ENCODE measurements around the gene ERO1A.
A peak's percentile ranks its signal among the peaks of the same experiment; 100 is the strongest.
"Not testable (repeated sequence)": the region's sequence is repeated elsewhere in the genome, so short reads cannot be mapped to it uniquely, and the experiment has no call there.

Gene ERO1A

DNA sequence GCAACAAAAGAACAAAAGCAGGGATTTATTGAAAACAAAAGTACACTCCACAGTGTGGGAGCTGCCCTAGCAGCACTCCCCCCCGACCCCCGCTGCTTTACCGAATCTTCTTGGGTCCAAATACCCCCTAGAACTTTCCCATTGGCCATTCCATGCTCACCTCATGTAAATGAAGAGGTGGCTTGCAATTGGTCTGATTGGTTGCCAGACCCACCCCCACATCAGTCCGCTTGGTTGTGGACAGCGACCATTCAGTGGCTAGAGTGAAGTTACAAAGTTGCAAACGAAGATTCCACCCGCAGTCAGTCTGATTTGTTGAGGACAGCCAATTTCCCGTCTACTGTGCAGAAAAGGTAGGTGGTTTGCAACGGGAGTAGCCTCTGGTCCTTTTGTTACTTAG lies 38.5 kb upstream of the ERO1A start:
- Histone ChIP-seq H3K36me3 (ENCODE audit: control insufficient read depth, insufficient read depth, low read length) (no peaks in the 10 kb centered on the region), H3K27ac (no peak overlapping the region), H3K9me3 (ENCODE audit: control insufficient read depth, low read length) (no peaks in the 10 kb centered on the region), H3K79me2 (peaks cover 7% of the 10 kb centered on the region), H3K4me2 (ENCODE audit: low read length) (no peak overlapping the region), H2AFZ (no peak overlapping the region), H3K4me3 (ENCODE audit: low read depth, low read length) (no peak overlapping the region), H3K4me1 (no peaks in the 10 kb centered on the region), H3K27me3 (ENCODE audit: control insufficient read depth, insufficient read depth, low read length) (no peaks in the 10 kb centered on the region), H3K9ac (no peak overlapping the region)
- TF ChIP-seq, protein P1, sequence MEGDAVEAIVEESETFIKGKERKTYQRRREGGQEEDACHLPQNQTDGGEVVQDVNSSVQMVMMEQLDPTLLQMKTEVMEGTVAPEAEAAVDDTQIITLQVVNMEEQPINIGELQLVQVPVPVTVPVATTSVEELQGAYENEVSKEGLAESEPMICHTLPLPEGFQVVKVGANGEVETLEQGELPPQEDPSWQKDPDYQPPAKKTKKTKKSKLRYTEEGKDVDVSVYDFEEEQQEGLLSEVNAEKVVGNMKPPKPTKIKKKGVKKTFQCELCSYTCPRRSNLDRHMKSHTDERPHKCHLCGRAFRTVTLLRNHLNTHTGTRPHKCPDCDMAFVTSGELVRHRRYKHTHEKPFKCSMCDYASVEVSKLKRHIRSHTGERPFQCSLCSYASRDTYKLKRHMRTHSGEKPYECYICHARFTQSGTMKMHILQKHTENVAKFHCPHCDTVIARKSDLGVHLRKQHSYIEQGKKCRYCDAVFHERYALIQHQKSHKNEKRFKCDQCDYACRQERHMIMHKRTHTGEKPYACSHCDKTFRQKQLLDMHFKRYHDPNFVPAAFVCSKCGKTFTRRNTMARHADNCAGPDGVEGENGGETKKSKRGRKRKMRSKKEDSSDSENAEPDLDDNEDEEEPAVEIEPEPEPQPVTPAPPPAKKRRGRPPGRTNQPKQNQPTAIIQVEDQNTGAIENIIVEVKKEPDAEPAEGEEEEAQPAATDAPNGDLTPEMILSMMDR (IDR thresholded peaks at IDR 0.05): no peak

DNA sequence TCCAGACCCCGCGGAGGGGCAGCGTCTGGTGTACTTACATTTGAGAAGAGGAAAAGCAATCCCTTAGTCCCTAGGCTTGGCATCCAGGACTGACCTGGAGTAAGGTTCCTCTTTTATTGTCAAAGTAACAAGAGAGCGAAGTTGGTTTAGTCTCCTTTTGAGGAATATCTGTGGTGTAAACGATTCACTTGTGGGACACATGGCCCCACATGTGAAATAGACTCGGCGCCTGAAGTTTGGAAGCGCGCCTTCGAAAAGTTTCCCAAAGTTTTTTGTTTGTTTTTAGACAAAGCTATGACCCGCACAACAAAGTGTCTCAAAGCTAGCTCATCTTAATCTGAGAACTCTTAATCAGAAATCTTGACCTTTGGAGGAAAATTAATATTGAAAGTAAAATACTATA lies 35.4 kb upstream of the ERO1A start:
- Histone ChIP-seq H3K4me2 (ENCODE audit: low read length) (peak overlapping the region; percentile 68), H3K9me3 (ENCODE audit: control insufficient read depth, low read length) (no peaks in the 10 kb centered on the region), H3K79me2 (peaks cover 7% of the 10 kb centered on the region), H3K4me3 (ENCODE audit: low read depth, low read length) (peak overlapping the region; percentile 82), H3K4me1 (no peaks in the 10 kb centered on the region), H3K27ac (no peak overlapping the region), H2AFZ (peak overlapping the region; percentile 81), H3K36me3 (ENCODE audit: control insufficient read depth, insufficient read depth, low read length) (no peaks in the 10 kb centered on the region), H3K27me3 (ENCODE audit: control insufficient read depth, insufficient read depth, low read length) (no peaks in the 10 kb centered on the region), H3K9ac (no peak overlapping the region)
- TF ChIP-seq, protein P1 (IDR thresholded peaks at IDR 0.05): no peak

DNA sequence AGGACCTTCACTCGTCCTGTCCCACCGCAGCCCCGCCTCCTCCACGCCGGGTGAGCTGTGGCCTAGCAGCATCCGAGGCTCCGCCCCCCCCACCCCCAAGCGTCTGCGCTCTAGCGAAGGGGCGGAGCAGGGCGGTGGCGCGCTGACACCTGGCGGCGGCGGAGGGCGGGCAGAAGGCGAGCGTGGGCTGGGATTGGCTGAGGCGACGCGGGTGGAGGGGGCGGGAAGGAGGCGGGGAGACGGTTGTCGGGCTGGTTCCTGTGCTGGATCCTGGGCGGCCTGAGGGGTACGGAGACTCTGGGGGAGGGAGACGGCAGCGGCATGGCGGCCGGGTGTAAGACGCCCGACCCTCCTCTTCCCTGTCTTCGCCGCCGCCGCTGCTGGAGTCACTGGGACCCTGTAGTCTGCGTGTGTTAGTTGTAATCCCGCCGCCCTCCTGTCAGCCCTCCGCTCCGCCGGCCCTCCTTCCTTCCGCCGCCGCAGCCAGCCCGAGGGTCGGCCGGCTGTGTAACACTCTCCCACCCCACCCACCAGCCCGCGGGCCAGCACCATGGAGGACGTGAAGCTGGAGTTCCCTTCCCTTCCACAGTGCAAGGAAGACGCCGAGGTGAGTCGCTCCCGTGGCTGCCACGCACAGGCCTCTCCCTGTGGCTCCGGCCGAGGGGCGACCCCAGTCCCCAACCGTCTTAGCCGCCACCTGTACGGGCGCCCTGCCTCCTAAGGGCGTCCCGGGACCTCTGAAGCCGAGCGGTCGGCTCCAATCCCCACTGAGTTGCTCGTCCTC lies 34.8 kb upstream of the ERO1A start, which contains the start of gene STYX:
TSS of gene STYX (plus strand) at position 242 of the 784 bp plus-strand sequence. CDS start at position 551, 309 bp downstream.
- Histone ChIP-seq H3K27ac (peak within 1 kb of the TSS; percentile 58), H3K27me3 (ENCODE audit: control insufficient read depth, insufficient read depth, low read length) (no peaks in the 10 kb centered on the region), H2AFZ (peak within 1 kb of the TSS; percentile 81), H3K36me3 (ENCODE audit: control insufficient read depth, insufficient read depth, low read length) (no peaks in the 10 kb centered on the region), H3K79me2 (peaks cover 7% of the 10 kb centered on the region), H3K4me1 (no peaks in the 10 kb centered on the region), H3K9ac (peak within 1 kb of the TSS; percentile 31), H3K4me2 (ENCODE audit: low read length) (peak within 1 kb of the TSS; percentile 84), H3K4me3 (ENCODE audit: low read depth, low read length) (peak within 1 kb of the TSS; percentile 82), H3K9me3 (ENCODE audit: control insufficient read depth, low read length) (no peaks in the 10 kb centered on the region)
- TF ChIP-seq, protein P1 (IDR thresholded peaks at IDR 0.05): peak; percentile 30

DNA sequence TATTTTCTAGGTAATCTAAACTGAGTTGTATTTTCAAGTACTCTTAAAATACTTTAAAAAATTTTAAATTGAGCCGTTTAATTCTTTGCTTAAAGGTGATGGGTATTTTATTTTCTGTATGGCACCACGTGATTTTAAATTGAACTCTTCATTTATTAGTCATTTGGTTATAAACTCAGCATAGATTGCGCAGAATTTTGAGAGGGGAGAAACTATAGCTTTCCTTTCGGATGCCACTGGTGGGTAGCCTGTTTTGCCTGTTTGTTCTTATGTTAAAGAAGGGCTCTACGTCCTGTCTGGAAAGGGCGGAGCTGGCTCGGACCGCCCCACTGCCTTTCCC lies 34.2 kb upstream of the ERO1A start:
- Histone ChIP-seq H3K9me3 (ENCODE audit: control insufficient read depth, low read length) (no peaks in the 10 kb centered on the region), H3K79me2 (peaks cover 7% of the 10 kb centered on the region), H3K27ac (peak overlapping the region; percentile 58), H3K36me3 (ENCODE audit: control insufficient read depth, insufficient read depth, low read length) (no peaks in the 10 kb centered on the region), H3K4me3 (ENCODE audit: low read depth, low read length) (peak overlapping the region; percentile 82), H2AFZ (peak overlapping the region; percentile 55), H3K9ac (no peak overlapping the region), H3K4me1 (no peaks in the 10 kb centered on the region), H3K27me3 (ENCODE audit: control insufficient read depth, insufficient read depth, low read length) (no peaks in the 10 kb centered on the region), H3K4me2 (ENCODE audit: low read length) (peak overlapping the region; percentile 84)
- TF ChIP-seq, protein P1 (IDR thresholded peaks at IDR 0.05): no peak

DNA sequence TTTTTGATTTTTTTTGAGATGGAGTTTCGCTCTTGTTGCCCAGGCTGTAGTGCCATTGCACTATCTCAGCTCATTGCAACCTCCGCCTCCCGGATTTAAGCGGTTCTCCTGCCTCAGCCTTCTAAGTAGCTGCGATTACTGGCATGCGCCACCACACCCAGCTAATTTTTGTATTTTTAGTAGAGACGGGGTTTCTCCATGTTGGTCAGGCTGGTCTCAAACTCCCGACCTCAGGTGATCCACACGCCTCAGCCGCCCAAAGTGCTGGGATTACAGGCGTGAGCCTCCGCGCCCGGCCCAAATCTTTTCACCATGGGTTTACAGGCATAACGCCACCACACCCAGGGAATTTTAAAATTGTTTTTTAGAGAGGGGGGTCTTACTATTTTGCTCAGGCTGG lies 33.7 kb upstream of the ERO1A start:
- not testable (repeated sequence) for H3K4me1 ChIP-seq; H3K4me3 ChIP-seq (ENCODE audit: low read depth, low read length); H3K27ac ChIP-seq; H3K36me3 ChIP-seq (ENCODE audit: control insufficient read depth, insufficient read depth, low read length); H3K27me3 ChIP-seq (ENCODE audit: control insufficient read depth, insufficient read depth, low read length); H3K9ac ChIP-seq; H3K4me2 ChIP-seq (ENCODE audit: low read length); H2AFZ ChIP-seq; H3K79me2 ChIP-seq; H3K9me3 ChIP-seq (ENCODE audit: control insufficient read depth, low read length)

DNA sequence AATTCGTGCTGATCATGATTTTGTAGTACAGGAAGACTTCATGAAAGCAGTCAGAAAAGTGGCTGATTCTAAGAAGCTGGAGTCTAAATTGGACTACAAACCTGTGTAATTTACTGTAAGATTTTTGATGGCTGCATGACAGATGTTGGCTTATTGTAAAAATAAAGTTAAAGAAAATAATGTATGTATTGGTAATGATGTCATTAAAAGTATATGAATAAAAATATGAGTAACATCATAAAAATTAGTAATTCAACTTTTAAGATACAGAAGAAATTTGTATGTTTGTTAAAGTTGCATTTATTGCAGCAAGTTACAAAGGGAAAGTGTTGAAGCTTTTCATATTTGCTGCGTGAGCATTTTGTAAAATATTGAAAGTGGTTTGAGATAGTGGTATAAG lies 32.2 kb upstream of the ERO1A start:
- not testable (repeated sequence) for H3K4me3 ChIP-seq (ENCODE audit: low read depth, low read length); H3K79me2 ChIP-seq; H3K4me1 ChIP-seq; H3K27ac ChIP-seq; H3K9ac ChIP-seq; H3K4me2 ChIP-seq (ENCODE audit: low read length); H2AFZ ChIP-seq; H3K9me3 ChIP-seq (ENCODE audit: control insufficient read depth, low read length); H3K27me3 ChIP-seq (ENCODE audit: control insufficient read depth, insufficient read depth, low read length); H3K36me3 ChIP-seq (ENCODE audit: control insufficient read depth, insufficient read depth, low read length)
